DOHH2 (cell line): ENCODE measurements around the gene NEDD4L.

Experiments
- CTCF ChIP-seq: fragments of 200-600 bp; sonication (generic); IDR thresholded peaks from one replicate; pipeline ENCODE4 v1.5.1; 2014; ENCODE audit warnings: antibody characterized with exemption, mild to moderate bottlenecking, low read depth, low read length; ENCODE audit not compliant: poor library complexity, severe bottlenecking
- EZH2phosphoT487 ChIP-seq: fragments of 200-600 bp; sonication (generic); IDR thresholded peaks from 2 replicates; pipeline ENCODE4 v1.6.1; 2017; ENCODE audit warnings: borderline replicate concordance, mild to moderate bottlenecking, antibody characterized with exemption, low read length, moderate library complexity, mixed read lengths

- TF ChIP-seq CTCF: no peak
- no peak for TF ChIP-seq EZH2phosphoT487
These were observed 142.4 kb downstream of the NEDD4L start for GRCh38 chr18:58186258-58186948.
